ENCODE data around the gene RAB32.

The RAB32 gene

DNA sequence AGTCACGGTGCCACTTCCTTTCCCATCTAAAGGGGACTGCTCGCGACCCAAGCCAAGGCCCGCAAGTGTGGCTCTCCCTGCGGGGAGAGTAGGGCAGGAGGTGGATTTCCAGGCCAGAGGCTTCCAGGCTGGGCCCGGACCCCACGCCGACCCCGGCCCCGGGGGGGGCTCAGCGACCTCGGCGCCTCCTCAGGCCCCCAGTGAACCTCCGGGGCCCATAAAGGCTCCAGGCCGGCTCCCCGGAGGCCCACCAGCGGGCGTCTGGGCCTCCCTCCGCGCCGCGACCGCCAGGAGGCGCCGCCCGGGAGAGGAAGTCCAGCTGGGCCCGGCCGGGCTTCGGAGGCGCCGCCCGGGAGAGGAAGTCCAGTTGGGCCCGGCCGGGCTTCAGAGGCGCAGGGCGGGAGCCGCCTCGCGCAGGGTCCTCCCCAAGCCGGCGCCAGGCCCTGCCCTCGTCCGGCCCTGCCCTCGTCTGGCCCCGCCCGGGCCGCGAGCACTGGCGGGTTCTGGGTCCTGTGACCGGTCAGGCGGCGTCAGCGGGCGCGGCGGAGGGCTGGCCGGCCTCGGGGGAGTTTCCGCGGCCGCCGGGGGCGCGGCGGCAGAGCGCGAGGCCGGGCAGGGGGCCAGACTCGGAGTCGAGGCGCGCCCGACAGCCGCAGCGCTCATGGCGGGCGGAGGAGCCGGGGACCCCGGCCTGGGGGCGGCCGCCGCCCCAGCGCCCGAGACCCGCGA is at the start of gene RAB32:
Gene RAB32 (plus strand): TSS at position 623 of the 729 bp plus-strand sequence. CDS start 39 bp downstream, at position 662.
- TF ChIP-seq CTCF (IDR thresholded peaks at IDR 0.05), result peak; percentile 59

- no peak for TF ChIP-seq CTCF (IDR thresholded peaks at IDR 0.05)
Measured at GRCh38 chr6:146498309-146498708, 45.3 kb upstream of the RAB32 start.

DNA sequence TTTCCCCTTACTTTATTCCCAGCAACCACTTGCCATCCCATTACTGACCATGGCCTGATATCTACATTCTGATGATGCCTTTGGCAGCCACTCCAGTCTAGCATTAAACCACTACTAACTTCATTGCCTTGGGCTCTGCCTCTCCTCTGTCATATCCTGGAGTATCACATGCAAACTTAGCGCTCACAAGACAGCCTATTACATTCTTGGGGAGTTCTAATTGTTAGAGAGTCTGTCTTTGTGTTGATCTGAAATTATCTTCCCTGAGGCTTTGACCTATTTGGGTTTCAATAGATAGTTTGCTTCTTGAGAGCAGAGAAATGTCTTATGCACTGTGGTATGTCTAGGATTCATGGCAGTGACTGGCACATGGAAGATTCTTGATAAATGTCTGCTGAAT is 40.5 kb upstream of the RAB32 start:
- no peak for TF ChIP-seq CTCF (IDR thresholded peaks at IDR 0.05)

- no peak for TF ChIP-seq CTCF (IDR thresholded peaks at IDR 0.05)
Measured at GRCh38 chr6:146515212-146515611, 28.4 kb upstream of the RAB32 start.

GRCh38 chr6:146526192-146526591 is 17.4 kb upstream of the RAB32 start:
- TF ChIP-seq CTCF (IDR thresholded peaks at IDR 0.05), result peak; percentile 56

GRCh38 chr6:146532702-146533101 is 10.9 kb upstream of the RAB32 start:
- no peak for TF ChIP-seq CTCF (IDR thresholded peaks at IDR 0.05)

DNA sequence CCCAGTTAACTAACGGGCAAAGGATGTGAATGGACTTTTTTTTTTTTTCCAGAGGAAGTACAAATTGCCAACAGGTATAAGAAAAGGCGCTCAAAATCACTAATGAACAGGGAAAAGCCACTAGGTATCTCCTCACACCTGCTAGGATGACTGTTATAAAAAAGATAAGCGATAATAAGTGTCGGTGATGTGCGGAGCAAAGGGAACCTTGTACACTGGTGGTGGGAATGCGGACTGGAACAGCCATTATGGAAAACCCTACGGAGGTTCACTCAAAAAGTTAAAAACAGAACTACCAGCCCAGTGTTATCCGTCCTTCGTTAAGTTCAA is 787 bp upstream of the RAB32 start:
- no peak for TF ChIP-seq CTCF (IDR thresholded peaks at IDR 0.05)

Data from LNCAP (cell line).